ENCODE measurements around the gene GRM3. TPM values are rescaled to one million over a fixed set of nuclear protein-coding genes. Genes with fewer than 3 reads are reported as not detected.

Gene GRM3
- total and polyA plus RNA-seq, 2 of the 4 experiments (the other 2 are of a cell fraction) = not detected

GRCh38 chr7:86876146-86876545, 232.4 kb downstream of the GRM3 start:
- no peak overlapping the region for H3K18ac ChIP-seq (ENCODE audit: low read depth, low read length)
- ATAC-seq (ENCODE audit: low read depth) (no peak), DNase-seq (no peak)
- H4K8ac ChIP-seq (ENCODE audit: low read depth in 2 of 2, low read length in 2 of 2) = no peak overlapping the region
- H2AK9ac ChIP-seq (replicated peaks; ENCODE audit: low read depth, low read length, poor library complexity) = no peak overlapping the region
- H3K23ac ChIP-seq (ENCODE audit: low read depth, low read length) = no peak overlapping the region
- intact Hi-C loops (cut with micrococcal nuclease) = no loop called here
- no peak overlapping the region for H3K9ac ChIP-seq (ENCODE audit: low read depth, low read length)
- H3K4me1 ChIP-seq (ENCODE audit: control insufficient read depth, insufficient read depth, low read length) = no peaks in the 10 kb centered on the region
- H3K4me3 ChIP-seq (ENCODE audit: insufficient read depth, low read depth, low read length) = no peak overlapping the region
- no peak overlapping the region for H3K4me2 ChIP-seq (ENCODE audit: low read depth, low read length)
- no peaks in the 10 kb centered on the region for H3K27me3 ChIP-seq (ENCODE audit: control insufficient read depth, insufficient read depth, low read length)
- H2BK5ac ChIP-seq (ENCODE audit: low read depth, low read length, poor library complexity, severe bottlenecking) = no peak overlapping the region
- POLR2A ChIA-PET (ENCODE audit: unreplicated experiment) = no interaction called here
- H3K9me1 ChIP-seq (ENCODE audit: insufficient read depth, low read length) = no peaks in the 10 kb centered on the region
- H2BK15ac ChIP-seq (ENCODE audit: low read depth, low read length) = no peak overlapping the region
- dilution Hi-C loops (cut with HindIII; ENCODE audit: low sequenced_read_pairs, unreplicated experiment) = no loop called here
- H2BK20ac ChIP-seq (ENCODE audit: low read depth, low read length) = no peak overlapping the region
- H3K9me3 ChIP-seq (ENCODE audit: control insufficient read depth, insufficient read depth, low read length) = peaks cover 2% of the 10 kb centered on the region; the same call in 1 of the 2 replicates
- CTCF ChIA-PET = no interaction called here
- no peak overlapping the region for H3K14ac ChIP-seq (replicated peaks; ENCODE audit: low read depth, low read length)
- in situ Hi-C loops (cut with MboI; ENCODE audit: low sequenced_read_pairs) = no loop called here
- H3K79me1 ChIP-seq (ENCODE audit: low read depth in 1 of 2, low read length in 2 of 2) = no peaks in the 10 kb centered on the region
- TF ChIP-seq MAZ (IDR thresholded peaks at IDR 0.05; ENCODE audit: borderline replicate concordance, low read depth, low read length) (no peak), MAFK (IDR thresholded peaks at IDR 0.05; ENCODE audit: low read depth, low read length) (no peak), SMC3 (IDR thresholded peaks at IDR 0.05; ENCODE audit: low read depth, low read length) (no peak), RAD21 (IDR thresholded peaks at IDR 0.05; ENCODE audit: low read length) (no peak), CHD1 (IDR thresholded peaks at IDR 0.05; ENCODE audit: low read depth, low read length) (no peak), RCOR1 (IDR thresholded peaks at IDR 0.05; ENCODE audit: insufficient replicate concordance, low read length) (no peak), ELK1 (IDR thresholded peaks at IDR 0.05; ENCODE audit: borderline replicate concordance, low read depth, low read length) (no peak), NFE2L2 (IDR thresholded peaks at IDR 0.05; ENCODE audit: low read depth, low read length) (no peak), CEBPB (IDR thresholded peaks at IDR 0.05; ENCODE audit: low read depth, low read length) (no peak), BHLHE40 (IDR thresholded peaks at IDR 0.05; ENCODE audit: low read depth, low read length) (no peak)
- H2AFZ ChIP-seq (replicated peaks; ENCODE audit: low read length, poor library complexity) = no peak overlapping the region
- no peak overlapping the region for H2AK5ac ChIP-seq (ENCODE audit: low read depth, low read length)
- no peak overlapping the region for H2BK120ac ChIP-seq (ENCODE audit: low read depth, low read length)
- H4K91ac ChIP-seq (ENCODE audit: insufficient read depth, low read depth, low read length) = no peak overlapping the region
- no peak overlapping the region for H3K4ac ChIP-seq (ENCODE audit: low read depth, low read length)
- H4K5ac ChIP-seq (ENCODE audit: low read depth, low read length) = no peak overlapping the region
- no peaks in the 10 kb centered on the region for H3K36me3 ChIP-seq (ENCODE audit: control insufficient read depth, insufficient read depth, low read length)
- BruUV-seq (replicated peaks) = no TSS peak
- no peaks in the 10 kb centered on the region for H4K20me1 ChIP-seq (ENCODE audit: insufficient read depth, low read length)
- no peak overlapping the region for H3K56ac ChIP-seq (ENCODE audit: extremely low read depth, insufficient read depth, low read length)
- no peak overlapping the region for H3K27ac ChIP-seq (ENCODE audit: insufficient read depth, low read length)
